HepG2 (cell line): ENCODE results near the gene PARP16.

ENCODE experiments used
- CBX2 ChIP-seq, 2 experiments: fragments of 200-600 bp in 1 of 2; sonication (generic); formaldehyde crosslinking in 1 of 2; IDR thresholded peaks; 2 replicates each; pipeline versions ENCODE4 v1.7.0 to v1.8.1; 2018 to 2022; ENCODE audit warnings: low read depth in 2 of 2, low read length in 1 of 2, mild to moderate bottlenecking in 1 of 2, missing genetic modification reagents in 1 of 2
- CTCF ChIP-seq: sonication (generic); formaldehyde crosslinking; IDR thresholded peaks from 2 replicates; pipeline ENCODE4 v1.5.0; 2020; ENCODE audit warnings: mild to moderate bottlenecking, missing genetic modification reagents, moderate library complexity
- POLR2A ChIP-seq, 2 experiments: IDR thresholded peaks; 2 replicates each; pipeline ENCODE4 v1.6.1; 2011; ENCODE audit warnings: low read depth in 2 of 2, low read length in 2 of 2, mild to moderate bottlenecking in 1 of 2, moderate library complexity in 1 of 2; ENCODE audit not compliant: insufficient read depth in 1 of 2
- USF2 ChIP-seq, 2 experiments: sonication (generic) in 1 of 2; formaldehyde crosslinking in 1 of 2; IDR thresholded peaks; 2 replicates each; pipeline versions ENCODE4 v1.5.1 to v1.6.1; 2011 to 2020; ENCODE audit warnings: borderline replicate concordance in 1 of 2, low read depth in 1 of 2, low read length in 1 of 2, mild to moderate bottlenecking in 1 of 2, missing genetic modification reagents in 1 of 2, moderate library complexity in 1 of 2
- ZNF136 ChIP-seq: sonication (generic); formaldehyde crosslinking; IDR thresholded peaks from 2 replicates; pipeline ENCODE4 v1.8.1; 2022; ENCODE audit warnings: low read depth, mild to moderate bottlenecking, moderate library complexity, missing genetic modification reagents

- TF ChIP-seq USF2 (IDR thresholded peaks at IDR 0.05; ENCODE audit: low read depth, low read length) (no peak), USF2 (CRISPR knock-in tag; IDR thresholded peaks at IDR 0.05; ENCODE audit: borderline replicate concordance) (no peak), POLR2A (IDR thresholded peaks at IDR 0.05; ENCODE audit: insufficient read depth in 1 of 2, low read depth in 2 of 2, low read length in 2 of 2) (no peak), ZNF136 (no peak), CBX2 (IDR thresholded peaks at IDR 0.05; ENCODE audit: low read depth, low read length) (no peak), CBX2 (CRISPR knock-in tag; IDR thresholded peaks at IDR 0.05; ENCODE audit: low read depth) (no peak), CTCF (CRISPR knock-in tag) (no peak)
These were observed 805 bp upstream of the PARP16 start for GRCh38 chr15:65287520-65287855.
